GM18873 (cell line): ENCODE results near the gene AFM.

Source experiments
- ATAC-seq: cut with Tn5 transposase; IDR thresholded peaks from one replicate; pipeline ENCODE4 v1.9.1; 2021; ENCODE audit warnings: mild to moderate bottlenecking, moderate library complexity, moderate number of reproducible peaks; ENCODE audit not compliant: unreplicated experiment, low FRiP score

AFM gene

GRCh38 chr4:73481358-73481757, at the start of gene AFM:
TSS of gene AFM (plus strand) at chr4:73481745. CDS start at chr4:73481776, 31 bp downstream.
- no peak for ATAC-seq

GRCh38 chr4:73431813-73432168, 49.8 kb upstream of the AFM start:
- ATAC-seq = no peak

- ATAC-seq = no peak
These were observed 49.2 kb upstream of the AFM start for GRCh38 chr4:73432169-73433000.

GRCh38 chr4:73433140-73433539, 48.4 kb upstream of the AFM start:
- no peak for ATAC-seq

- ATAC-seq = peak; percentile 54
These were observed 47.2 kb upstream of the AFM start for GRCh38 chr4:73434311-73434710.

- no peak for ATAC-seq
These were observed 45.6 kb upstream of the AFM start, which contains the start of gene AFP for GRCh38 chr4:73435984-73436383. TSS of gene AFP (plus strand) at chr4:73436221. CDS start at chr4:73436263, 42 bp downstream.

GRCh38 chr4:73436674-73437557, 44.6 kb upstream of the AFM start:
- ATAC-seq = no peak

GRCh38 chr4:73437558-73437956, 44.0 kb upstream of the AFM start:
- no peak for ATAC-seq

- ATAC-seq = no peak
These were observed 43.5 kb upstream of the AFM start for GRCh38 chr4:73438048-73438447.

GRCh38 chr4:73438582-73439215, 42.8 kb upstream of the AFM start:
- ATAC-seq = no peak

GRCh38 chr4:73439445-73439844, 42.1 kb upstream of the AFM start:
- ATAC-seq = no peak

GRCh38 chr4:73439991-73440390, 41.6 kb upstream of the AFM start:
- no peak for ATAC-seq

GRCh38 chr4:73440653-73441052, 40.9 kb upstream of the AFM start:
- ATAC-seq = no peak

GRCh38 chr4:73442275-73442674, 39.3 kb upstream of the AFM start:
- no peak for ATAC-seq

GRCh38 chr4:73443224-73443623, 38.3 kb upstream of the AFM start:
- no peak for ATAC-seq

- no peak for ATAC-seq
These were observed 35.9 kb upstream of the AFM start for GRCh38 chr4:73445383-73446335.

- peak; percentile 95 for ATAC-seq
These were observed 35.1 kb upstream of the AFM start for GRCh38 chr4:73446336-73446938.

- no peak for ATAC-seq
These were observed 33.9 kb upstream of the AFM start for GRCh38 chr4:73447671-73448070.

GRCh38 chr4:73448448-73449203, 32.9 kb upstream of the AFM start:
- ATAC-seq = no peak
